ENCODE measurements around the gene SCARF2. TPM values are rescaled to one million over a fixed set of nuclear protein-coding genes. Genes with fewer than 3 reads are reported as not detected.
"Not testable (repeated sequence)": the region's sequence is repeated elsewhere in the genome, so short reads cannot be mapped to it uniquely, and the experiment has no call there.

The SCARF2 gene
- total RNA-seq, 1 donor from 2014 or later = 20.4 TPM

- DNase-seq = no peak
These were observed 24.2 kb downstream of the SCARF2 start for GRCh38 chr22:20413217-20414058.

DNA sequence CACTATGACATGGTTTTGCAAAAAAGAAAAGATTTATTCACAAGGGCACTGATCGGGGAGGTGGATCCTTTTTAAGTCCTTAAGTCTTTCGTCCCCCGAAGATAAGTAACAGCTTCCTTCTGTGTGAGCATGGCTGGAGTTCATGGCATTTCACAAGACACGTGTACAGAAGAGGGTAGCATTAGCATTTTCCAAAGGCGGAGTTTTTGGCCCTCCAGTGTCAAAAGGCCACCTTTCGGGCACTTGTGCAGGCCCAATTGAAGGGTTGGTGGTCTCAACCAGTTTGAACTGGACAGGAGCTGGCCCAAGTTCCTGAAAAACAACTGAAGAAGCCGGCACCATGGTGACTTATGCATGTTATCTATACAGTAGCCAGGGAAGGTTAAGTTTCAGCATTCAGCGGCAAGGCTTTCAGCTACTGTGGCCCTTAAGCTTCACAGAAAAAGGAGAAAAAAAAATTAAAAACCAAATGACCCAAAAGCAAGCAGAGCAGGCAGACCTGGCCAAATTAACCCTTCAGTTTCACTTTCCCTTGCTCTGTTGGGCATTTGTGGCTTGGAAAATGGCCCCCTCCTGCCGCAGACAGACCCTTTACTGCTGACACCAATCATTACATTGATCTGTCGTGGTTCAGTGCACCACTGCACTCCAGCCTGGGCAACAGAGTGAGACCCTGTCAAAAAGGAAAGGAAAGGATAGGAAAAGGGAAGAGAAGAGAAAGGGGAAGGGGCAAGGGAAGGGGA is 25.0 kb downstream of the SCARF2 start:
- DNase-seq = no peak

DNA sequence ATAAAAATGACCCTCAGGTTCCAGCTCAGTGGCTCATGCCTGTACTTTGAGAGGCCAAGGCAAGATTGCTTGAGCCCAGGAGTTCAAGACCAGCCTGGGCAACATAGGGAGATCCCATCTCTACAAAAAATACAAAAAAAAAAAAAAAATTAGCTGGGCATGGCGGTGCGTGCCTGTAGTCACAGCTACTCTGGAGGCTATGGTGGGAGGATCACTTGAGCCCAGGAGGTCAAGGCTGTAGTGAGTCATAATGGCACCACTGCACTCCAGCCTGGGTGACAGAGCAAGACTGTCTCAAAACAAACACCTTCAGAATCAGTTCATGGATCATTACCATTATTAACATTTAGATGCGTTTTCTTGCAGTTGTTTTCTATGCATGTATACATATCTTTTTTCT is 28.2 kb downstream of the SCARF2 start:
- not testable (repeated sequence) for DNase-seq

- DNase-seq = no peak
These were observed 28.7 kb downstream of the SCARF2 start for GRCh38 chr22:20408891-20409290.

GRCh38 chr22:20407829-20408228 is 29.8 kb downstream of the SCARF2 start:
- DNase-seq = no peak

GRCh38 chr22:20406686-20407408 is 30.8 kb downstream of the SCARF2 start:
- no peak for DNase-seq

DNA sequence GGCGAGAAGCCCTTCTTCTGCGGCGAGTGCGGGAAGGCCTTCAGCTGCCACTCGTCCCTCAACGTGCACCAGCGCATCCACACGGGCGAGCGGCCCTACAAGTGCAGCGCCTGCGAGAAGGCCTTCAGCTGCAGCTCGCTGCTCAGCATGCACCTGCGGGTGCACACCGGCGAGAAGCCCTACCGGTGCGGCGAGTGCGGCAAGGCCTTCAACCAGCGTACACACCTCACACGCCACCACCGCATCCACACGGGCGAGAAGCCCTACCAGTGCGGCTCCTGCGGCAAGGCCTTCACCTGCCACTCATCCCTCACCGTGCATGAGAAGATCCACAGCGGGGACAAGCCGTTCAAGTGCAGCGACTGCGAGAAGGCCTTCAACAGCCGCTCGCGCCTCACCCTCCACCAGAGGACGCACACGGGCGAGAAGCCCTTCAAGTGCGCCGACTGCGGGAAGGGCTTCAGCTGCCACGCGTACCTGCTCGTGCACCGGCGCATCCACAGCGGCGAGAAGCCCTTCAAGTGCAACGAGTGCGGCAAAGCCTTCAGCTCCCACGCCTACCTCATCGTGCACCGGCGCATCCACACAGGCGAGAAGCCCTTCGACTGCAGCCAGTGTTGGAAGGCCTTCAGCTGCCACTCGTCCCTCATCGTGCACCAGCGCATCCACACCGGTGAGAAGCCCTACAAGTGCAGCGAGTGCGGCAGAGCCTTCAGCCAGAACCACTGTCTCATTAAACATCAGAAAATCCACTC is 31.5 kb downstream of the SCARF2 start:
- no peak for DNase-seq

DNA sequence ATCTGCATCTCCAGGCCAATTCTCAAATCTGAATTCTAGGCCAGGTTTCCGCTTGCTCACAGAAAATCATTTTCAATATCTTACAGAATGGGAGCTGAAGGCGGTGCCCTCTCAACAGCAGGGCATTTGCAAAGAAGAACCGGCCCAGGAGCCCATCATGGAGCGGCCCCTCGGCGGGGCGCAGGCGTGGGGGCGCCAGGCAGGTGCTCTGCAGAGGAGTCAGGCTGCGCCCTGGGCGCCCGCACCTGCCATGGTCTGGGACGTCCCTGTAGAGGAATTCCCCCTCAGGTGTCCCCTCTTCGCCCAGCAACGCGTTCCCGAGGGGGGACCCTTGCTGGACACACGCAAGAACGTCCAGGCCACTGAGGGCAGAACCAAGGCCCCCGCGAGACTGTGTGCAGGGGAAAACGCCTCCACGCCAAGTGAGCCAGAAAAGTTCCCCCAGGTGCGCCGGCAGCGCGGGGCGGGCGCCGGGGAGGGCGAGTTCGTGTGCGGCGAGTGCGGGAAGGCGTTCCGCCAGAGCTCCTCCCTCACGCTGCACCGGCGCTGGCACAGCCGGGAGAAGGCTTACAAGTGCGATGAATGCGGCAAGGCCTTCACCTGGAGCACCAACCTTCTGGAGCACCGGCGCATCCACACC is 32.2 kb downstream of the SCARF2 start:
- DNase-seq = no peak

DNA sequence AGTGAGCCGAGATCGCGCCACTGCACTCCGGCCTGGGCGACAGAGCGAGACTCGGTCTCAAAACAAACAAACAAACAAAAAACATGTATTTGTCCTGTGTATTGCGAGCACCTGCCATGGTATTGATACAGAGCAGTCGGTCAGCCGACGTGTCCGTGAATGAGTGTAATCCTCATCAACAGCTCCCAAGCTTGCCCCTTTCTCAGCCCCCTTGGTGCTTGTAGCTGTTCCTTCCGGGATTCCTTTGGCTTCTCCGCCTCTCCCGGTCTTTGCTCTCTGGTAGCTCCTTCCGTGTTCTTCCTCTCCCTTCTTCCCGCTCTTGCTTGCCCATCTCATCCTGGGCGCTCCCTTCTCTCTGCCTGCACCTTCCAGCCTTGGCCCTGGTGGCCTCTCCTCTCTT is 32.7 kb downstream of the SCARF2 start:
- no peak for DNase-seq

- DNase-seq = no peak
These were observed 33.9 kb downstream of the SCARF2 start for GRCh38 chr22:20403779-20404140.

- DNase-seq = no peak
These were observed 34.5 kb downstream of the SCARF2 start for GRCh38 chr22:20402960-20403778.

DNA sequence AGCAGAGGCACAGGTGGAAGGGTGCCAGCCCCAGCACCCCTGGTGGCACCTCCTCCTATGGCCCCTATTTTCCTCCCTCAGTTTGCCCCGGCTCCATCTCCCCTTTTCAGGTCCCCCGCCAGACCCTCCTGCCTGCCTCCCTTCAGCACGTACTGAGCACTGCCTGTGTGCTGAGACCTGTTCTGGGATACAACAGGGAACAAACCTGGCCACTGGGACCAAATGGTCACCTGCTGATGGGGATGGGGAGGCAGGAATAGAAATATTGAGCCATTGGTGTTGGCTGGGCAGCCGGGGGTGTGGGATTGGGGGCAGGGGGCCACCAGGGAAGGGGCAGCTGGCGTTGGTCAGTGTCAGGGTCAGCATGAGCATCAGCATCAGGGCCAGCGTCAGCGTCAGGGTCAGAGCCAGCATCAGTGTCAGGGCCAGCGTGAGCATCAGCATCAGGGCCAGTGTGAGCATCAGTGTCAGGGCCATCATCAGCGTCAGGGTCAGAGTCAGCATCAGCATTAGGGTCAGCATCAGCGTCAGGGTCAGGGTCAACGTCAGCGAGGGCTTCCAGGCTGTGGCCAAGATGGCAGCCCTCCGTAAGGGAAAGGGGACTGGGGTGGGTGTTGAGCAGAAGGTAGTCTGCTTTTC is 36.1 kb downstream of the SCARF2 start:
- DNase-seq = no peak

DNA sequence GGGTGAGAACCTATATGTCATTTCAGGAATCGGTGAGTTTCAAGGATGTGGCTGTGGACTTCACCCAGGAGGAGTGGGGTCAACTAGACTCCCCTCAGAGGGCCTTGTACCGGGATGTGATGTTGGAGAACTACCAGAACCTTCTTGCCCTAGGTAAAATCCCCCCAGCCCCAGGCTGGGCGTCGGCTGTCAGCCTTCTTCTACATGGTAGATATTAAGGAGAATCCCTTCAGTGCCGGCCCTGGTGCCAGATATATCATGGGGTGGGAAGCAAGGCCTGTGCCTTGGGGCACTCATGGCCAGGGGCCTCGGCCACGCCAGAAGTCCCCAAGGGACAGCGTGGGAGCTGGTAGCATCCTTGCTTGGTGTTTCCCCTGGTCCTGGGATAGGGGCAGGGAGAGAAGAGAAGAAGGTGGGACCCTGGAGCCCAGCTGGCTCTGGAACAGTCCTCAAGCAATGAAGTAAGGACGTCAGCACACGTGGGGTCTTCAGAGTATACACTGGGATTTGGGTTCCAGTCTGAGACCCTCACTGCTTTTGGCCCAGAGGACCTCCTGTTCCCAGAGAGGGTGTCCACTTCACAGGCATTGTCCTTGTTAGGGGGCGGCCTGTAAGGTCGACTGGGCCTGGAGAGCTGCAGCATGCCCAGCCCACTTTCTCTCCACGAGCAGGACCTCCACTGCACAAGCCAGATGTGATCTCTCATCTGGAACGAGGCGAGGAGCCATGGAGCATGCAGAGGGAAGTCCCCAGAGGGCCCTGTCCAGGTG is 36.8 kb downstream of the SCARF2 start:
- DNase-seq = no peak

DNA sequence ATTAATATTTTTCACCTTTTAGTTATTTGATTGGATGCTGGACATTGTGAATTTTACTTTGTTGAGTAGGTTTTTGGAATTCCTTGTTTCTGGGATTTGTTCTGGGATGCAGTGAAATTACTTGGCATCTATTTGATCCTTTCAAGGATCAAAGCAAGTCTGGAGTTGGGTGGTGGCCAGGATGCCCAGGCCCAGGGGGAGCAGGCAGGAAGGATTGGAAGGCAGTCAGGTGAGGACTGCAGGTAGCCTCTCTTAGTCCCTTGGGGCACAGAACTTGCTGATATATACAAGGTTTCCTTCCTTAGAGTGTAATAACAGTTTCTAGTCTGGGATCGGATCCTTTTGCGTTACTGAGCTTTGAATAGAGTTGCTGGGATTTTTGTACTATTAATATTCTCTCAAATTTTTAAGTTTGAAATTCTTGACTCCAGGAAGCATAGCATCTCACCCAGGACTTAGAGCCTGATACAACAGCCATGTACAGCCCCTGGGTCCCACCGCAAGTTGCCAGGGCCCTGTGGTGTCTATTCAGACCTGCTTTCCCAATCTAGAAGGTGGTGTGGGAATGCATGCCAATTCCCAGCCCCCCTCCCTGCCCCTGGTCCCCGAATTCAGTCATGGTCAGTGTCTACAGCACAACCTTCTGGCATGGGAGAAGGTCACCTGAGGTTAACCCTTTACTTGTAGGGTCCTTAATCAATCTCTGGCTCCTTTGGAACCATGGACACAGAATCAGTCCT is 37.6 kb downstream of the SCARF2 start:
- no peak for DNase-seq

GRCh38 chr22:20398420-20398819 is 39.2 kb downstream of the SCARF2 start:
- no peak for DNase-seq

DNA sequence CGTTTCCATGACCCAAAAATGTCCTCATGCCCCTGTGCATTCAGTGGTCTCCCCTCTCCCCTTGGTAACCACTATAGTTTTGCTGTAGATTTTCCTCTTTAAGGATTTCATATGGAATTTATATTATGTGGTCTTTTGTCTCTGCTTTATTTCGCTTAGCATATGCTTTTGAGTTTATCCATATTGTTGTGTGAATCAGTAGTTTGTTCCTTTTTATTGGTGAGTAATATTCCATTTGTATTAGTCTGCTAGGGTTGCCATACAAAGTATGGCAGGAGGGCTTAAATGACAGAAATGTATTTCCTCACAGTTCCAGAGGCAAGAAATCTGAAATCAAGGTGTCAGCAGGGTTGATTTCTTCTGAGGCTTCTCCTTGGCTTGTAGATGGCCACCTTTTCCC is 40.1 kb downstream of the SCARF2 start:
- no peak for DNase-seq

DNA sequence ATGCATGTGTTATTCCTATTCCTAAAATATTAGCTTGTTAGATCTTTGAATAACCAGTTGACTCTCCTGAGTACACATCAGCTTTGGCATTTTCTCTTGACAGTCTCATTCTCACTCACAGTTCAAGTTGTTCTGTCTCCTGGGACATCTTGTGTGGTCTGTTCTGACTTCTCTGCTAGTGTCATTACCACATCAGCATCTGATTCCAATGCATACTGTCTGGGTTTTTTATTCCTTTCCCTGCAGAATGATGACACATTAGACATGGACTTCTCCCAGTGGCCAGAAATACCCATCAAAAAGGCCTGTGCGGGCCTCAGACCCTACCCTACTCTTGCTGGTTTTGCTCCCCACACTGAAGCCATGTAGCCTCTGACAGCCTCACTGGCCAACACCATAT is 41.0 kb downstream of the SCARF2 start:
- no peak for DNase-seq

- no peak for DNase-seq
These were observed 41.7 kb downstream of the SCARF2 start for GRCh38 chr22:20395907-20396287.

Measured in tongue (tissue), 2 donors.